ENCODE measurements around the gene PTMA. TPM values are rescaled to one million over a fixed set of nuclear protein-coding genes. Genes with fewer than 3 reads are reported as not detected.

Gene PTMA
- total and polyA plus RNA-seq, 7 donors, result 124 to 347 (median 210) TPM

DNA sequence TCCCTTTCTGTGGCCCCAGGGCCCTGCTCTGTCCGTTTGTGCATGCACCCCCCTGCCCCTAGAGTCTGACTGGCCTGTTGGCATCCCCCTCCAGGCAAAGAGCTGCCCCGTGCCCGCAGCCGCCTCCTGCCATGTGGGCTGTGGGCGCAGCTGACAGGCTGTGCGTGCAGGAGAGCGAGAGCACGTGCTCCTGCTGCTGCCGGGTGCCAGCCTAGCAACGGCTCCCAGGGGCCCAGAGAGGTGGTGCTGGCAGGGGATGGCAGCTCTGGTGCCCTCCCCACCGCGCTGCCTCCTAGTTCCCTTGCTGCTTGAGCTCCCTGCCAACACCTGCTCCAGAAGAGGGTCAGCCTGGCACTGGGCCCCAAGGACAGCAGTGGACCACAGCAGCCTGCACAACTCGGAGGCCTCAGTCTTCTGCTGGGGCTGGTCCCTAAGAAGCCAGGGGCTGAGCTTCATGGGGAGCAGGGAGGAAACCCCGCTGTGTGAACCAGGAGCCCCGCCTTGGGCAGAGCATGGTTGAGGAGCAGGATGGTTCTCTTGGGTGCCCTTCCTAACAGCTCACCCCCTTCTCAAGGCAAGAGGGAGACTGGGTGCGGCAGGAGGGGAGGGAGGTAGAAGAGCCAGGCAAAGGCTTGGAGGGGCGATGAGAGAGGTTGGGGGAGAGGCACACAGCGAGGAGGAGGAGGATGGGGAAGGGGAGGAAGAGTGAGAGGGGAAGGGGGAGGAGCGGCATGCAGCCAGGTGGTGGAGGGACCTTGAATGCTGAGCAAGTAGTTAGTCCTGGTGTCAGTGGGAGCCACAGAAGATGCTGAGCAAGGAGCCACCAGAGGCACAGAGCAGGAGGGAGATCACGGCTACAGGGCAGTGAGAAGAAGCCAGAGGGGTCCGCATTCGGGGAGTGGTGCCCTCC lies 23.8 kb upstream of the PTMA start:
- DNase-seq, result peak in 1 of 2 donors; percentile 20
- 55 to 75% (median 67%) methylated on average over 19 to 22 of the region's 22 CpGs for WGBS, 3 donors
- ATAC-seq, result no peak
- Histone ChIP-seq H3K9me3 (no peaks in the 10 kb centered on the region), H3K36me3 (ENCODE audit: insufficient read depth in 1 of 2, low read depth in 1 of 2) (no peaks in the 10 kb centered on the region), H3K4me1 (peaks cover 14% of the 10 kb centered on the region), H3K4me3 (no peak overlapping the region), H3K27ac (no peak overlapping the region), H3K27me3 (ENCODE audit: insufficient read depth in 3 of 3, low read length in 2 of 3) (no peaks in the 10 kb centered on the region)
- intact Hi-C loops (cut with DNase I), result no loop called here
- TF ChIP-seq, protein P1, sequence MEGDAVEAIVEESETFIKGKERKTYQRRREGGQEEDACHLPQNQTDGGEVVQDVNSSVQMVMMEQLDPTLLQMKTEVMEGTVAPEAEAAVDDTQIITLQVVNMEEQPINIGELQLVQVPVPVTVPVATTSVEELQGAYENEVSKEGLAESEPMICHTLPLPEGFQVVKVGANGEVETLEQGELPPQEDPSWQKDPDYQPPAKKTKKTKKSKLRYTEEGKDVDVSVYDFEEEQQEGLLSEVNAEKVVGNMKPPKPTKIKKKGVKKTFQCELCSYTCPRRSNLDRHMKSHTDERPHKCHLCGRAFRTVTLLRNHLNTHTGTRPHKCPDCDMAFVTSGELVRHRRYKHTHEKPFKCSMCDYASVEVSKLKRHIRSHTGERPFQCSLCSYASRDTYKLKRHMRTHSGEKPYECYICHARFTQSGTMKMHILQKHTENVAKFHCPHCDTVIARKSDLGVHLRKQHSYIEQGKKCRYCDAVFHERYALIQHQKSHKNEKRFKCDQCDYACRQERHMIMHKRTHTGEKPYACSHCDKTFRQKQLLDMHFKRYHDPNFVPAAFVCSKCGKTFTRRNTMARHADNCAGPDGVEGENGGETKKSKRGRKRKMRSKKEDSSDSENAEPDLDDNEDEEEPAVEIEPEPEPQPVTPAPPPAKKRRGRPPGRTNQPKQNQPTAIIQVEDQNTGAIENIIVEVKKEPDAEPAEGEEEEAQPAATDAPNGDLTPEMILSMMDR (IDR thresholded peaks at IDR 0.05), result no peak

DNA sequence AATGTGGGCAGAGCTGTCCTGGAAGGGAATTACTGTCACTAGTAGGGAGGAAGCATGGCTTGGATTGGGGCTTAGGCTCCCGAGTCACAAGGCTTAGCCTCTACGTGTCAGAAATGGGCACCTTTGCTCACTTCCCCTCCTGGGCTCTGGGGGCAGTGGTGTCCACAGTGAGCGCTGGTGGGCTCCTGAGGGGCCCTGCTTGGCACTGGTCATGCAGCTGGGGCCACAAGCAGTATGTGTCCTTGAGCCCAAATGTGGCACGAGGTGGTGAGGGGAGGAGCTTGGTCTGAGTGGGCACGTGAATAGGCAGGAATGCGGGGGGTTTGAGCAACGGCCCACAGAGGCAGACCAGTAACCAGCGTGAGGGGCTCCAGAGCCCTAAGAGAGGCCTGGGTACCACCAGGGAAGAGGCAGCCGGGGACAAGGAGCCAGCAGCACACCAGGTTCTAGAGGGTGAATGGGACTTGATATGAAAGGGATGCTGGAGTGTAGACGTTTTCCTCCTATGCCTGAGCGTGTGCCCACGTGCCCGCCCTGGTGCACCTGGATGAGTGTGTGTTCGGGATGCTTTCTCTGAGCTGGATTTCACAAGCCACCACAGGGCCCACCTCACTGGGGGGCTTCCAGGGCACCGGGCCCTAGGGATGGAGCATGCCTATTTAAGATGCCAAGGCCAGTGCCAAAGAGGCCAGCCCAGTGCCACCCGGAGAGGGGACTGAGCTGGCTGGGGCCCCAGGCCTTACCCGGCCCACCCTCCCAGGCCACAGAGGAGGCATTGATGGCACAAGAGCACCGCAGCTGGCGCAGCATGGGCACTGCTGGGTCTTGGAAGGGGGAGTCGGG lies 22.8 kb upstream of the PTMA start:
- Histone ChIP-seq H3K4me3 (no peak overlapping the region), H3K36me3 (ENCODE audit: insufficient read depth in 1 of 2, low read depth in 1 of 2) (no peaks in the 10 kb centered on the region), H3K9me3 (no peaks in the 10 kb centered on the region), H3K4me1 (peaks cover 14% of the 10 kb centered on the region), H3K27me3 (ENCODE audit: insufficient read depth in 3 of 3, low read length in 2 of 3) (no peaks in the 10 kb centered on the region), H3K27ac (no peak overlapping the region)
- intact Hi-C loops (cut with DNase I), result no loop called here
- ATAC-seq (no peak), DNase-seq (peak in 1 of 2 donors; percentile 8)
- TF ChIP-seq, protein P1 (IDR thresholded peaks at IDR 0.05), result no peak
- 61 to 79% (median 63%) methylated on average over 20 of the region's 20 CpGs for WGBS, 3 donors

DNA sequence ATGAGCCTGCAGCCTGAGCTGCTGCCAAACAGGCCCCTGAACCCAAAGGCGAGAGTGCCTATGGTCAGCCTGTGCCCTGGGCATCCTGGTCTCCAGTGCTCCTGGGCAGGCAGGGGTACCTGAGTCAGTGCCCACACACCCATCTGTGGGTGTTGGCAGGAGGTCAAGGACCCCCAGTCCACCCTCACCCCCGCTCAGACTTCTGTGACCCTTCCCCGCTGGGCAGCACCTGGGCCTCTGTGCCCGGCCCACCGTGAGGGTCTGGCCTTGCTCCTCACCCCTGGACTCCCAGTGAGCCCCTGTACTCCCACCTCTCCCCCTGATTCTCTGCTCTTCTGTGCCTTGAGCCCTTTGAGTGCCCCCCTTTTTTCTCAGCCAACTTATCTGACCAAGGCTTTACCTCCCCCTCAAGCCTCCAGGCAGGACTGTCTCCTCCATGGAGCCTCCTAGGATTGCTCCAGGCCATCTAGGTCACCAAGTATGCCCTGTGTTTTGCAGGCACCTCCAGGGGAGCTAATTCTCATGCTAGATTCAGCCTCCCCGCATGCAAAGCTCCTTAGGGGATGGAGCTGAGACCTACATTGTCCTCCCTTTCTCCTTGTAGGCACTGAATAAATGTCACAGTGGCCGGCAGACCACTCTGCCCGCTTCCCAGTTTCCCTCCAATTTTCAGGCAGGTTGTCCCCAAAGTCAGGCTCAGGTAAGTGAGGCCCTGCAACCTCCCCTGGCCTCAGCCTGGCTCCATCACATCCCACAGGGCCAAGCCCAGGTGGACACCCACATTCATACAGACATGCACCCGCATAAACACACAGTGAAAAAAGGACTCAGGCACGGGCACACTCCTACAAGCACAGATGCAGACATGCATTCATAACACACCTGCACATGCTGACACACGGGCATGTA lies 21.9 kb upstream of the PTMA start:
- DNase-seq, result no peak

More for the DNA sequence above, 21.9 kb upstream of the PTMA start:
- Histone ChIP-seq H3K4me3 (no peak overlapping the region), H3K4me1 (peaks cover 13% of the 10 kb centered on the region), H3K27me3 (ENCODE audit: insufficient read depth in 3 of 3, low read length in 2 of 3) (no peaks in the 10 kb centered on the region), H3K36me3 (ENCODE audit: insufficient read depth in 1 of 2, low read depth in 1 of 2) (no peaks in the 10 kb centered on the region), H3K9me3 (no peaks in the 10 kb centered on the region), H3K27ac (no peak overlapping the region)
- intact Hi-C loops (cut with DNase I), result no loop called here
- TF ChIP-seq, protein P1 (IDR thresholded peaks at IDR 0.05), result no peak
- ATAC-seq, result no peak
- WGBS, 3 donors, result 81 to 87% (median 83%) methylated on average over 11 of the region's 11 CpGs

Data from psoas muscle (tissue), 8 donors.